Subcutaneous adipose tissue (tissue), 4 donors: ENCODE data around the gene CRY2. TPM values are rescaled to one million over a fixed set of nuclear protein-coding genes. Genes with fewer than 3 reads are reported as not detected.

ENCODE experiments used
- total RNA-seq, 4 donors: library from RNA; depleted of rRNA; stranded (reverse); fragments of >200 nt; gene quantifications; one replicate each; pipeline ENCODE4 v1.1.0, GENCODE V29; 2016
- TF ChIP-seq, protein P1 (sequence below): fragments of 450-650 bp; IDR thresholded peaks from one replicate; pipeline ENCODE4 v1.5.1; 2016; ENCODE audit warnings: low read depth, mild to moderate bottlenecking, control low read depth, antibody characterized with exemption, moderate library complexity

Gene CRY2
- total RNA-seq, 4 donors from 2014 or later = 28.0 to 84.2 (median 39.4) TPM

DNA sequence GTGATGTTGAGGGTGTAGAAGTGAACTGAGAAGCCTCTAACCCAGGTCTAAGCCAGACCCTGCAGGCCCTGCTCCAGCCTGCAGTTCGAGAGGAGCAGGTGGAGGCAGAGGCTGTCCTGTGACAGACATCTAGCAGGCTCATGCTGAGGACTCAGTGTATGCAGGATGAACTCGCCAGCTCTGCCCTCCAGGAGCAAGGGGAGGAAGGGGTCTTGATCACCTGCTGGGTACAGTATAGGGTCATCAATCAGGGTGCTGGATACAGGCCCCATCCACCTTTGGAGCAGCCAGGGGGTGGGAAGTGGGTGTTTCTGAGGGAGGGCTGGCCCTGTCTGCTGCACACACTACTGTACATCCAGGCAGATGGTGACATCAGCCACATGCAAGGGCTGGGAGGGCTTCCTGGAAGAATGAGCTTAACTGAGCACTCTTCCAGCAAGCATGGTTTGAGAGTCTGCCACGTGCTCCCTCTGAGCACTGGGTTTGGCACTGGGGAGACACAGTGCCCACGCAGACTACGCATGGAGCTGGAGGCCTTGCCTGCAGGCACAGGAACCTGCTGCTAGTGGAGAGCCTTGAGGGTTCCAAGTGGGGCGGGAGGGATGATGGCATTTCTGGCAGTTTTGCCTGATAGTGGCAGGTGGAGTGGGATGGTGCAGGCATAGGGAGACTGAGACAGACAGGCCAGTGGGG lies 47.4 kb downstream of the CRY2 start:
- TF ChIP-seq, protein P1, sequence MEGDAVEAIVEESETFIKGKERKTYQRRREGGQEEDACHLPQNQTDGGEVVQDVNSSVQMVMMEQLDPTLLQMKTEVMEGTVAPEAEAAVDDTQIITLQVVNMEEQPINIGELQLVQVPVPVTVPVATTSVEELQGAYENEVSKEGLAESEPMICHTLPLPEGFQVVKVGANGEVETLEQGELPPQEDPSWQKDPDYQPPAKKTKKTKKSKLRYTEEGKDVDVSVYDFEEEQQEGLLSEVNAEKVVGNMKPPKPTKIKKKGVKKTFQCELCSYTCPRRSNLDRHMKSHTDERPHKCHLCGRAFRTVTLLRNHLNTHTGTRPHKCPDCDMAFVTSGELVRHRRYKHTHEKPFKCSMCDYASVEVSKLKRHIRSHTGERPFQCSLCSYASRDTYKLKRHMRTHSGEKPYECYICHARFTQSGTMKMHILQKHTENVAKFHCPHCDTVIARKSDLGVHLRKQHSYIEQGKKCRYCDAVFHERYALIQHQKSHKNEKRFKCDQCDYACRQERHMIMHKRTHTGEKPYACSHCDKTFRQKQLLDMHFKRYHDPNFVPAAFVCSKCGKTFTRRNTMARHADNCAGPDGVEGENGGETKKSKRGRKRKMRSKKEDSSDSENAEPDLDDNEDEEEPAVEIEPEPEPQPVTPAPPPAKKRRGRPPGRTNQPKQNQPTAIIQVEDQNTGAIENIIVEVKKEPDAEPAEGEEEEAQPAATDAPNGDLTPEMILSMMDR = no peak

DNA sequence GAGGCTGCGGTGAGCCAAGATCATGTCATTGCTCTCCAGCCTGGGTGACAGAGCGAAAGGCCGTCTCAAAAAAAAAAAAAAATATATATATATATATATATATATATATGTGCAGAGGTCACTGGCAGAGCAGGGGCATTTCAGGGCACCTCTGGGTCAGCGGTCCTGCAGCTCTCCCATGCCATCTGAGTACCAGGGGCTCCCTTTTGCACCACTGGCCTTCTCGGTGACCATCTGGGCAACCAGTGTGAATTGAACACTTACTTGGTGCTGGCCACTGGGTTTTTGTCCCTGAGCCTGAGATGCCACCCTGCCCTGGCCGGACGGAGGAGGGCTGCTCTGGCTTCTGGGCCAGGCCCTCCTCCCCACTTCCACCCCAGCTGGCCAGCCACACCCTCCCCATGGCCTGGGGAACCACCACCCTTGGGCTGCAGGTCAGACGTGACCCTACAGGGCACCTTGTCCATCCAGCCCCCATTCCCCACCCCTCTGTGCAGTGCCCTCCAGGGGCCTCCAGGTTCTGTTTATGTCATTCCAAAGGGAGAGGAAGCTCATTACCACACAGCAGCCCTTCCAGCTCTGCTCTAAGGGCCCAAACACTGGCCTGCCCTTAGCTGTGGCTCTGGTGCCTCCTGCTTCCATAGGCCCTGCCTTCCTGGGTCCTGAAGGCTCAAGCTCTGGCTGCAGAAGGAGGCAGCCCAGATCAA lies 48.4 kb downstream of the CRY2 start:
- TF ChIP-seq, protein P1 = no peak

DNA sequence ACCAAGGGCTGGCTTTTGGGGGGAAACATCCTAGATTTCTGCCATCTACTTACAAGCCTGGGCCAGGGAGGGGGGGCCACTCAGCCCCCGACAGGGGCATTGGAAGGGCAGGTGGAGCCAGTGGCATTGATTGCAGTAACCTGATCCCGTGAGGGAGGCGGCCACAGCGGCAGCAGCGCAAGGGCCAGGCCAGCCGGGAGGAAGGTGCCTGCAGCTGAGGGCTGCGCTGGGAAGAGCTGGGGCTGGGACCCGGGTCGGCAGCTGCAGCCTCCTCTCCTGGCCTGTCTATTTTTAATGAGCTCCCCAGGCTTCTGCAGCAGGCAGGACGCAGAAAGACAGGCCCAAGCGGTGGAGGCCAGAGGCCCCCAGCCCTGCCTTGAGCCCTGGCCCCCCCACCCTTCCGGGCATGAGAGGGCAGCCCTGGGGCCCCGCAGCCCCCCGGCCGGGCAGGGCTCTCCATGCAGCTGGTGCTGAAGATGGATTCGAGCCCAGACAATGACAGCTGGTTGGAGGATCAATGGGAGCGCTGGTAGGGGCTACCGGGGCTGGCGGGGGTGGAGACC lies 49.2 kb downstream of the CRY2 start:
- TF ChIP-seq, protein P1 = no peak

DNA sequence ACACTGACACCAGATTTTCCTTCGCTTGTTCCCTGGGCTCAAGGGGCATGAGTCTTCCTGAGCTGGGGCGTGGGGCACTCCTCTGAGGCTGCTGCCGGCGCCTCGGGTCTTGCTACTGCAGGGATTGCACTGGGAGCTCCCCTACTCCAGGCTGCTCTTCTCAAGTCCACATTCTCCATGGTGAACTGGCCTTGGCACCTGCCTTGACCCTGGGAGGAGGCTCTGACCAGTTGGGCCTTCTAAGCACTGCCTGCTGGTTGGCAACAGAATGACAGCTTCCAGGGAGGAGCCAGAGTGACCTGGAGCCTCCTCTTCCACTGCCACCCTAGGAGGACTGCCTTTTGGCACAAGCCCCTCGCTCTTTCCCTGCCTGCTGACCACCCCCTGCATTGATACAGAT lies 50.3 kb downstream of the CRY2 start:
- TF ChIP-seq, protein P1 = no peak

DNA sequence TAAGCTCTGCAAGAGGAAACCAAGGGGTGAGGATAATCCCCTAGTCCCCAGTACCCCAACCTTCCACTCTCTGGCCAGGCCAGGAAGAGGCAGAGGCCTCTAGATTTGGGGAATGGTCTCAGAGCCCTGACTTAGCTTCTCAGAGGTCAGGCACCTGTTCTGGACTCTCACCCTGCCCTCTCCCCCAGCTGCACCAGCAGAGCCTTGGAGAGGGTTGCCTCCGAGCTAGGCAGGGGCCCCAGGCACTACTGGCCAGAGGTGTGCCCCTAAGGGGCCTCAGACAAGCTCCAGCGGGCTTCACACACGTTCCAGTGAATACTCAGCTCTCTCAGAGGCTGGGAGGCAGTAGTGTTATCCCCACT lies 51.8 kb downstream of the CRY2 start:
- TF ChIP-seq, protein P1 = no peak

DNA sequence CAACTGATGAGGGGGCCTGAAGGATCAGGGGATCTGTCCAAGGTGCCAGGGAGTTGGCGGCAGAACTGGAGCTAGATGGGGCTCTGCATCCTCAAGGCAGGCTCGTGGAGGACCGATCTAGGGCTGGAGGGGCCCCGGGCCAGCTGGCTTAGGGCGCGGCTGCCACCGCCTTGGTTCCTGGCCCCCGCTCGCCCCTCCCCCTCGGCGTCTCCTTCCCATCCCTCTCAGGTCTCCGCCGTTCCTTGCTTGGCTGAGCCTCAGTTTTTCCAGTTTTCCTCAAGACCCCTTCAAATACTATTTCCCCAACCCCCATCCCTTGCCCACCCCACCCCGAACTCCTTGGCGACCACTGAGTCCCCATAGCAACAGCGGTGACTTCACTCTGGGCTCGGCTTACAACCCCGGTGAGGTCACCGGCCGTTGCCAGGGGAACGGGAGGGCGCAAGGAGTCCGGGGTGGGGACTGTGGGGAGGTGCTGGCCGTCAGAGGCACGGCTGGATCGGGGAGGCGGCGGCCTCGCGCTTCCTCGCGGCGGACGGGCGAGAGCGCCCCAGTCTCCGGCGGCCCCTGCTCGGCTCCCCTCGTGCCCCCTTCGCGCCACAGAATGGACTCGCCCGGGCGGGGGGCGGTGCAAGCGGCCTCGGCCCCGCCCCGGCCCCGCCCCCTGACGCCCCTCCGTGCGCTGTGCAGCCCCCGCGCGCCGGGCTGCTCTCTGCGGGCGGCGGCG lies 52.3 kb downstream of the CRY2 start:
- TF ChIP-seq, protein P1 = no peak

DNA sequence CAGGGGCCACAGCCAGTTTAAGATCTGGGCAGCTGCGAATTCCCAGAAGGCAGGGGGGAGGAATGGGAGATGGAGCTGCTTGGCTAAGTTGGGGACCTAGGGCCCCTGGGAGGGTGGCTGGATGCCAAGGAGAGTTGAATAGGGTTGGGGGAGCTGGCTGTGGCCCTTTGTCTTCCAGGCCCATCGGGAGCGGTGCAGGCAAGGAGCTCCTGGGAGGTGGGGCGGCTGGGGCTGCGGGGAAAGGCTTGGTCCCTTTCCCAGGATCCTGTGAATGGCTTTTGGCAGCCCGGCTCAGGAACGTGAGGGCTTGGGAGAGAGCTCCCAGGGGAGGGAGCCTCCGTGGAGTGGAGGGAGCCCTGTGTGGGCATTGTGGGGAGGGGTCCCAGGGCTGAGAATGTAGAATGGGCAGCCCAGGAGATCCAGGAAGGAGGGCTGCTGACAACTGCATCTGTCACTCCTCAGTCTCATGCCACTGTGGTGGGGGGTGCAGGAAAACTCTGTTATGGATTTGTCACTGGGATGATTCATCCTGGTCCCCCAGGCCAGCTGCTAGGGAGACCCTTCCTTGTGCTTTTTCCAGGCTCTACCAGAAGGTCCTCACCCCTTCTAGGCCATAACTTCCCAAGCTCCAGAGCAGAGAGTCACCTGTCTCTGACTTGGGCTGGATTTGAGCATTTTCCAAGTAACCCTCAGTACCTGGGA lies 53.8 kb downstream of the CRY2 start:
- TF ChIP-seq, protein P1 = no peak
